Measurements from ENCODE around the gene SCP2.
"Not testable (repeated sequence)": the region's sequence is repeated elsewhere in the genome, so short reads cannot be mapped to it uniquely, and the experiment has no call there.

Gene SCP2

GRCh38 chr1:52917156-52917555, 9.9 kb upstream of the SCP2 start:
- no peak for DNase-seq

DNA sequence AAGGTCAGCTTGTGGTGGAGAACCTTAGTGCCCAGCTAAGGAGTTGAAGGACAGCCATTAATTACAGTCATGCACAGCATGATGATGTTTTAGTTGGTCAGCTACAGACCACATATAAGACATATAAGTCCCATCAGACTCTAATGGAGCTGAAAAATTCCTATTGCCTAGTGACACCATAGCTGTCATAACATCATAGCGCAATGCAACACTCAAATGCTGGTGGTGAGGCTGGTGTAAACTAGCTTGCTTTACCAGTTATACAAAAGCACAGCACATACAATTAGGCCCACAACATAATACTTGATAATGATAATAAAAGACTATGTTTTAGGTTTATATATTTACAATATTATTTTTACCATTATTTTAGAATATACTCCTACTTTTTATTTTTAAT, 9.5 kb upstream of the SCP2 start:
- no peak for DNase-seq

DNA sequence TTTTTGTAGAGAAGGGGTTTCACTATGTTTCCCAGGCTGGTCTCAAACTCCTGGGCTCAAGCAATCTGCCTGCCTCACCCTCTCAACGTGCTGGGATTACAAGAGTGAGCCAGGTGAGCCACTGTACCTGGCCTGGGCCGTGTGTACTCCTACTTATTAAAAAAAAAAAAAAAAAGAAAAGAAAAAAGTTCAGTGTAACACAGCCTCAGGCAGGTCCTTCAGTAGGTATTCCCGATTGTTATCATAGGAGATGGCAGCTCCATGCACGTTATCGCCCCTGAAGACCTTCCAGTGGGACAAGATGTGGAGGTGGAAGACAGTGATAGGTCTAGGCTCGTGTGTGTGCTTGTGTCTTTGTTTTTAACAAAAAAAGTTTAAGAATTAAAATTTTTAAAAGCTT, 8.9 kb upstream of the SCP2 start:
- DNase-seq = no peak

GRCh38 chr1:52919051-52919722, 7.9 kb upstream of the SCP2 start:
- DNase-seq = no peak

- no peak for DNase-seq
Measured at GRCh38 chr1:52919723-52920483, 7.2 kb upstream of the SCP2 start.

DNA sequence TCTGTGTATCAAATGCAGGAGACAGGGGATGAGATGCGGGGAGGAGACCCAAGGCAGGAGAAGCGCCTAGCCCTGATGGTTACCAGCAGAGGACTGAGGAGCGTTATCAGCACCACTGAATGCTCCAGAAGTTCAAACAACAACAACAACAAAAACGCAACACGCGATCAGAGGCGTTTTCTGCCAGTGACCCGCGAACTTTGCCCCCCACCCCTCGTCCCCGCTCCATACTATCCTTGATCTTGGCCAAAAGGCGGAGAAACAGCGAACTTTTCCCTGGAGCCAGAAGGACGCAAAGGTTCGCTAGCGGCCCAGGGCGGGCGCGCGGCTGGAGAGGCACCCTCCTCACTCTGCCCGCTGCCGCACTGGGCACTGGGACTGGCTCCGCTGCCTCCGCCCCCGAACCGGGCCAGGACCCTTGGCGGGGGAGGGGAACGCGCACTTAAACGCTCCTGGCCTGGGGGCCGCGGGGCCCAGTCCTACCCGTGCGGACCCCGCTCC, 6.2 kb upstream of the SCP2 start:
- DNase-seq = peak; percentile 20

DNA sequence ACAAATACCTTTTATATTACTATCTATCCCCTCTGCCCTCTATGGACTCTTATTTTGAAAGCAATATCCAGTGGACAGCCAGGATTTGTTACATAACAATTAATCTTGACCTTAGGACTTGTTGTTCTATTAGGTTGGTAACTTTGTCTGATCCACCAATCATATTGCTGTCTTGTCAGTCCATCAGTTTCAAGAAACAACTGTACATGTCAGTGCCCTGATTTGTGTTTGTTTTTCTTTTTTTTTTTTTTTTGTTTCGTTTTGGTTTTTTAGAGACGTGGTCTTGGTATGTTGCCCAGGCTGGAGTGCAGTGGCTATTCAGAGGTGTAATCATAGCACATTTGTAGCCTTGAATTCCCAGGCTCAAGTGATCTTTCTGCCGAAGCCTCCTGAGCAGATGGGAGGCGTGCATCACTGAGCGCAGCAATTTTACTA, 1.5 kb upstream of the SCP2 start:
- no peak for DNase-seq

DNA sequence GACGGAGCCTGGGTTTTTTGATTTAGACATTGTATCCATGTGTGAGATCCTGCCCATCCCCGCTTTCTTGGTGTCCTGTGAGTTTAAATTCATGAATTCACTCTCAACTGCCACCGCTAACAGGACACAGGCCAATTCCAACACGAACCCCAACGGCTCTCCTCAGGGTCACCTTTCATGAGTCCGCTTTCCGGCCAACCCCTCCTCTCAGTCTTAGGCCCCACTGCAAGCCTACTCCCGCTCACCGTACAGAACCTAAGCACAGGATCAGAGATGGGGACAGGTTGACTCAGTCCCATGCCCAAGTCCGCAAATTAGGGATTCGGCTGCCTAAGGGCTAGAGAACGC, 238 bp upstream of the SCP2 start:
- DNase-seq = no peak

GRCh38 chr1:52928015-52928404, 934 bp downstream of the SCP2 start:
- DNase-seq = peak; percentile 11

- DNase-seq = no peak
Measured at GRCh38 chr1:52929019-52929418, 1.9 kb downstream of the SCP2 start.

DNA sequence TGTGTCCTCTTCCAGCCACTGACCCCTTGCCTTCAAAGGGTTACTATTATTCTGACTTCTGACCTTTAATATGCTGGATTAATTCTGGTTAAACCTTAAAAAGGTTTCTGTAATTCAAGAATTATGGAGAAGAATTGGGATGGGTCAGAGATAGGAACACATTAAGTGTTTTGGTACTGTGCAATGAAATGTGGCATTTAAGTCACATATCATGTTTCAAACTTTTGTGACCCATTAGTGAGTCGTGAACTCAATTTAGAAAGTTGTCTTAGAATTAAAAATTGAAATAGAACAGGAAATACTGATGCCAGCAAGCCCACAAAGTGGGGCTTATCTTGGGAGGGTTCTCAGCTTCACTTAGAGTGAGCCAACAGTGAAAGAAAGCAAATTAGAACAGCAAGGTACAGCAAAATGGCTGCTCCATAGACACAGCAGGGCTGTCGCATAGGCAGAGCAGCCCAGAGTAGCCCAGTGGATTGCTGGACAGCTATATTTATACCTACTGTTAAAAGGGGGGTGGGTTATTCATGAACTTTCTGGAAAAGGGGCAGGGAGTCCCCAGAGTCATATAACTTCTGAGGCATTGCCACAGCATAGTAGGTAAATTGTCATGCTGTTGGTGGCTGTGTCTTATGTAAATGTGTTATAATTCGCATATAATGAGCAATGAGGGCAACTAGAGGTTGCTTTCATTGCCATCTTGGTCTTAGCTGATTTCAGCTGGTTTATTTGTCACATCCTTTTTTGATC, 10.5 kb downstream of the SCP2 start:
- DNase-seq = no peak

- DNase-seq = no peak
Measured at GRCh38 chr1:52938183-52938451, 11.0 kb downstream of the SCP2 start.

DNA sequence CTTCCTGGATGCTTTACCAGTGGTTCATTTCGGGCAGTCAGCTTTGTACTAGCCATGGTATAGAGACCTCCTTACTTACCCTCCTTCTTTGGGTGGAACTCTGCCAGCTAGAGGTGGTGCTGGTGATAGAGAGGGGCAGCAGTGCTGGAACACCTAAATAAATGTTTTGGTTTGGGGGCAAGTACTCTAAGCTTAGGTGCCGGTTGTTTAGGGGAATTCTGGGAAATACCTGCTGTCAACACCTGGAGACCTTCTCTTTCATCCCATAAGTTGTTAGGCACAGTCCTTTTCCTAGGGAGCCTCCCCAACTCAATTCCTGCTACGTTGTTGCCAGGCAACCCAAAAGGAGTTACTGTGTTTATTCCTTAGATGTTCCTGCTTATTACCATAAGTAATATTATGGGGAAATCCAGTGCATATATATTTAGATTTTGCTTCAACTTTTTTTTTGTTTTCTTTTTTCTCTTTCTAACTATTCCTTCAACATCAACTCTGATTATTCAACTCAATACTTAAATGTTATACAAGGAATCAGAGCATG, 16.9 kb downstream of the SCP2 start:
- no peak for DNase-seq

DNA sequence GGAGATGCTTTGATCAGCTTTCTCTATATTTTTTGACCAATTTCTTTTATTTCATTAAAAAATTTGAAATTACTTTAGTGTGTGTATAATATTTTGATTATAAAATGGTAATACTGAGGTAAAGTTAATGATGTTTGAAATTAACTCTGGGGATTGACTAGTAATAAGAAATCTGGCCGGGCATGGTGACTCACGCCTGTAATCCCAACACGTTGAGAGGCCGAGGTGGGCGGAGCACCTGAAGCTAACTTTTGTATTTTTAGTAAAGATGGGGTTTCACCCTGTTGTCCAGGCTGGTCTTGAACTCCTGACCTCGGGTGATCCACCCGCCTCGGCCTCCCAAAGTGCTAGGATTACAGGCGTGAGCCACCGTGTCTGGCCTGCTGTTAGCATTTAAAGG, 17.5 kb downstream of the SCP2 start:
- no peak for DNase-seq

GRCh38 chr1:52947490-52947889, 20.4 kb downstream of the SCP2 start:
- no peak for DNase-seq

GRCh38 chr1:52949602-52950001, 22.5 kb downstream of the SCP2 start:
- DNase-seq = not testable (repeated sequence)

DNA sequence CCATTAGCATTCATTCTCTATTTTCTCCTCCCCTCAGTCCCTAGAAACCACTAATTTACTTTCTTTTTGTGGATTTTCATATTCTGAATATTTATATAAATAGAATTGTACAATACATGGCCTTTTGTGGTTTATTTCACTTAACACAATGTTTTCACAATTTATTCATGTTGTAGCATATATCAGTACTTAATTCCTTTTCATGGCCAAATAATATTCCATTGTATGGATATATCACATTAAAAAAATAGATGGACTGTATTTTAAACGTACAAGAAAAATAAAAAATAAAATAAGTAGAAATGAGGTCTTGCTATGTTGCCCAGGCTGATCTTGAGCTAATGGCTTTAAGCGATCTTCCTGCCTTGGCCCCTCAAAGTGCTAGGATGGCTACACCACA, 25.0 kb downstream of the SCP2 start:
- no peak for DNase-seq

- no peak for DNase-seq
Measured at GRCh38 chr1:52955129-52955970, 28.3 kb downstream of the SCP2 start.

GRCh38 chr1:52963101-52963500, 36.0 kb downstream of the SCP2 start:
- no peak for DNase-seq

DNA sequence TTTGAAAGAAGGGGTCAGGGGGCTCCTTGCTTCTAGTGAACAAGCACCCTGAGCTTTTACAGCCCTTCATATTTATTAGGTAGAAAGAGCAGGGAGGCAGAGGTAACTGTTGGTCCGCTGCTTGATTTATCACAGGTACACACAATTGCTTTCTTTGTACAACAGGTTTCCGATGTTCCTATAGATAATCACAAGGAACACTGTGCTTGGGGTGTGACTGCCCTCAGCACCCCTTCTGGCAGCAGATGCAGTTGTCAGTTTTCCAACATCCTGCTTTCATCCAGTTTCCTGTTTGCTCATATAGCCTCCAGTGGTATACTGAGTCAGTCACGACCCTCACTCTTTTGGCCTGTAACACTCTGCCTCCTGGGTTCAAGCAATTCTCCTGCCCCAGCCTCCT, 40.6 kb downstream of the SCP2 start:
- no peak for DNase-seq

DNA sequence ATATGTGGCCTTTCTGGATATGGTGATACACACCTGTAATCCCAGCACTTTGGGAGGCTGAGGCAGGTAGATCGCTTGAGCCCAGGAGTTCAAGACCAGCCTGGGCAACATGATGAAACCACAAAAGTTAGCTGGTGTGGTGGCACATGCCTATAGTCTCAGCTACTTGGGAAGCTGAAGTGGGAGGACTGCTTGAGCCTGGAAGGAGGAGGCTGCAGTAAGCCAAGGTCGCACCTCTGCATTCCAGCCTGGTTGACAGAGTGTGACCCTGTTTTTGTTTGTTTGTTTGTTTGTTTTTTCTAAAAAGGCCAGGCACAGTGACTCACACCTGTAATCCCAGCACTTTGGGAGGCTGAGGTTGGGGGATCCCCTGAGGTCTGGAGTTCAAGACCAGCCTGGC, 42.2 kb downstream of the SCP2 start:
- DNase-seq = not testable (repeated sequence)

GRCh38 chr1:52970149-52970548, 43.1 kb downstream of the SCP2 start:
- DNase-seq = no peak

DNA sequence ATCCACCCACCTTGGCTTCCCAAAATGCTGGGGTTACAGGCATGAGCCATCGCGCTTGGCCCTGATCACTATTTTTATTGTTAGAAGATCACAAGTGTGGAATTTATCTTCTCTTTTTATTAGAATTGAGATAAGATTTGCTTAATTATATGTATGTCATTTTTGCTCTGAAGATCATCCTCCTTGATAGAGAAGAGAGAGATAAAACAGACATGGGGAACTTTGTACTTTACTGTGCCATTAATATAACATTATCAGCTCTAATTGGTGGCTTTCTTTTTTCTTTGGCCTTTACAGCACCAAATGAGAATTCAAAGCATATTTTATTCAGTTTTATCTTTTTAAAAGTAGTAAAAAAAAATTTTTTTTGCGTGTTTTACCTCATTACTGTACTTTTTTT, 46.8 kb downstream of the SCP2 start:
- no peak for DNase-seq

All from NCI-H510A treated with DMSO at 0.1 percent for 48 hours (cell line).